SJCRH30 (cell line): ENCODE data around the gene CD63. TPM values are rescaled to one million over a fixed set of nuclear protein-coding genes. Genes with fewer than 3 reads are reported as not detected.

ENCODE experiments used
- DNase-seq, 2 experiments: peaks; one replicate each; pipeline ENCODE4 v3.0.0-alpha.2; 2015 to 2020
- H3K27ac ChIP-seq: fragments of 250-450 bp; sonication (Bioruptor Pico); 2 replicates; pipeline ENCODE4 v1.5.1; 2020; ENCODE audit warnings: mild to moderate bottlenecking, moderate library complexity
- H3K27me3 ChIP-seq: fragments of 250-450 bp; sonication (Bioruptor Pico); 2 replicates; pipeline ENCODE4 v1.5.1; 2020; ENCODE audit warnings: mild to moderate bottlenecking, moderate library complexity
- H3K36me3 ChIP-seq: fragments of 250-450 bp; sonication (Bioruptor Pico); 2 replicates; pipeline ENCODE4 v1.5.1; 2020; ENCODE audit warnings: mild to moderate bottlenecking, moderate library complexity
- H3K4me1 ChIP-seq: fragments of 250-450 bp; sonication (Bioruptor Pico); 2 replicates; pipeline ENCODE4 v1.5.1; 2020; ENCODE audit warnings: mild to moderate bottlenecking, moderate library complexity
- H3K4me3 ChIP-seq: fragments of 250-450 bp; sonication (Bioruptor Pico); 2 replicates; pipeline ENCODE4 v1.5.1; 2020; ENCODE audit warnings: mild to moderate bottlenecking, moderate library complexity
- H3K9me3 ChIP-seq: fragments of 250-450 bp; sonication (Bioruptor Pico); replicated peaks from 2 replicates; pipeline ENCODE4 v1.5.1; 2020; ENCODE audit warnings: mild to moderate bottlenecking, moderate library complexity
- total RNA-seq: library from RNA; depleted of rRNA; stranded (reverse); fragments of >200 nt; shearing (Covaris generic); gene quantifications from 2 replicates; pipeline ENCODE4 v1.2.3, GENCODE V29; 2014; rRNA removed

The CD63 gene
- total RNA-seq, 1 experiment from 2014 or later, result 598 TPM

DNA sequence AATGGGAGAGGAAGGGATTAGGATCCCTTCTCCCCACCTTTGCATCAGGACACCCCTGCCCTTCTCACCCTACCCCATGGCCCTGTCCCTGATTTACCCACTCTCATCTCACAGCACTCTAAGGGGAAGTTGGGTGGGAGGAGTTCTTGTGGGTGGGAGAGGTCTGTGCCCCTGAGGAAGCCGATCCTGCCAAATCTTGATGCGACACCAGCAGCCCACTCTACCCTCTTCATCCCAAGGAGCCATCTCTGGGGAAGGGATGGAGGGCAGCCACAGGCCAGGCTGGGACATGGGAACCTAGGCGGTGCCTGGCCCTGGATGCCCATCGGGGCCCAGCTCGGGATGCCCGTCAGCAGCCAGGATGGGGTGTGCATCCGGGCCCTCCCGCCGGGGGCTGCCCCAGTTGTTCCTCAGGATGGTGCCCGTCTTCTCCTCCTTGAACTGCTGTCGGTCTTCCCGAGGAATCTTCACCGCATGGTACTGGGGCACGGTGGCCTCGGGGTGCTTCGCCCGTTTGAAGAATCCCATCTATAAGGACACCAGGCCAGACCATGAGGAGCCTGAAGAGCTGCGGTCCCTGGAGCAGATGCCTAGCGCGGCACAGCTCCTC is 43.9 kb downstream of the CD63 start:
- Histone ChIP-seq H3K4me3 (no peak overlapping the region), H3K27me3 (no peaks in the 10 kb centered on the region), H3K4me1 (peaks cover 7% of the 10 kb centered on the region; the same call in 1 of the 2 replicates), H3K9me3 (no peaks in the 10 kb centered on the region), H3K27ac (no peak overlapping the region), H3K36me3 (no peaks in the 10 kb centered on the region)
- DNase-seq, result no peak

DNA sequence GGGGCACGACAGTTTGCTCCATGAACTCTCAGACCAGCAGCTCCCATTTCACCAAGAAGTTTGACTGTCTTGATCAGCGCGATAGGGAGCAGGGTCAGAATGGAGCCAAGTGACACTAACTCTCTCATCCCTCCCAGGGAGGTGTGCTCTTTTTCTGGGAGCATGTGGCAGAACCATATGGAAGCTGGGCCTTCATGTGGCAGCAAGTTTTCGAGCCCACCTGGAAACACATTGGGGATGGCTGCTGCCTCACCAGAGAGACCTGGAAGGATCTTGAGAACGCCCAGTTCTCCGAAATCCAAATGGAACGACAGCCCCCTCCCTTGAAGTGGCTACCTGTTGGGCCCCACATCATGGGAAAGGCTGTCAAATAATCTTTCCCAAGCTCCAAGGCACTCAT is 45.1 kb downstream of the CD63 start:
- no peak overlapping the region for H3K4me3 ChIP-seq
- H3K27me3 ChIP-seq, result no peaks in the 10 kb centered on the region
- H3K9me3 ChIP-seq, result no peaks in the 10 kb centered on the region
- peaks cover 7% of the 10 kb centered on the region; the same call in 1 of the 2 replicates for H3K4me1 ChIP-seq
- no peak overlapping the region for H3K27ac ChIP-seq
- DNase-seq, result no peak
- no peaks in the 10 kb centered on the region for H3K36me3 ChIP-seq

DNA sequence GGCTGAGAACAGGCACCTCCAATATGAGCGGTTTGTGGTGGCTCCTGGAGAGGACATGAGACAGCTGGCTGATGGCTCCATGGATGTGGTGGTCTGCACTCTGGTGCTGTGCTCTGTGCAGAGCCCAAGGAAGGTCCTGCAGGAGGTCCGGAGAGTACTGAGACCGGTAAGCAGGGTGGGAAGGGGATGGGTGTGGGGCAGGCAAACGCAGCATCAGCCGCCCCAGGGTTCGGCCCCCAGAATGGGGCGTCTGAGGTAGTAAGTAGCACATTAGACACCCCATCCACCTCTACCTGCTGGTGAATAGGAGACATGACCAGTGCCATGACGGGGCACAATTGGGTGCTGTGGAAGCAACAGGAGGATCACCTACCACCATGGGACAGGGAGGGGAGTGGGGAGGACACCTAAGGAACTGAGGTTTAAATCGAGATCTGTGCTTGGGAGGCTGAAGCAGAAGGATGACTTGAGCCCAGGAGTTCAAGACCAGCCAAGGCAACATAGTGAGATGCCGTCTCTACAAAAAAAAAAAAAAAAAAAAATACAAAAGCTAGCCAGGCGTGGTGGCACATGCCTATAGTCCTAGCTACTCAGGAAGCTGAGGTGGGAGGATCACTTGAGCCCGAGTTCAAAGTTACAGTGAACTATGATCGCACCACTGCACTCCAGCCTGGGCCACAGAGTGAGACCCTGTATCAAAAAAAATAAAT is 46.6 kb downstream of the CD63 start:
- peak overlapping the region; percentile 7; the same call in 1 of the 2 replicates for H3K27ac ChIP-seq
- peak overlapping the region; percentile 35 for H3K4me3 ChIP-seq
- H3K4me1 ChIP-seq, result peaks cover 7% of the 10 kb centered on the region; the same call in 1 of the 2 replicates

DNA sequence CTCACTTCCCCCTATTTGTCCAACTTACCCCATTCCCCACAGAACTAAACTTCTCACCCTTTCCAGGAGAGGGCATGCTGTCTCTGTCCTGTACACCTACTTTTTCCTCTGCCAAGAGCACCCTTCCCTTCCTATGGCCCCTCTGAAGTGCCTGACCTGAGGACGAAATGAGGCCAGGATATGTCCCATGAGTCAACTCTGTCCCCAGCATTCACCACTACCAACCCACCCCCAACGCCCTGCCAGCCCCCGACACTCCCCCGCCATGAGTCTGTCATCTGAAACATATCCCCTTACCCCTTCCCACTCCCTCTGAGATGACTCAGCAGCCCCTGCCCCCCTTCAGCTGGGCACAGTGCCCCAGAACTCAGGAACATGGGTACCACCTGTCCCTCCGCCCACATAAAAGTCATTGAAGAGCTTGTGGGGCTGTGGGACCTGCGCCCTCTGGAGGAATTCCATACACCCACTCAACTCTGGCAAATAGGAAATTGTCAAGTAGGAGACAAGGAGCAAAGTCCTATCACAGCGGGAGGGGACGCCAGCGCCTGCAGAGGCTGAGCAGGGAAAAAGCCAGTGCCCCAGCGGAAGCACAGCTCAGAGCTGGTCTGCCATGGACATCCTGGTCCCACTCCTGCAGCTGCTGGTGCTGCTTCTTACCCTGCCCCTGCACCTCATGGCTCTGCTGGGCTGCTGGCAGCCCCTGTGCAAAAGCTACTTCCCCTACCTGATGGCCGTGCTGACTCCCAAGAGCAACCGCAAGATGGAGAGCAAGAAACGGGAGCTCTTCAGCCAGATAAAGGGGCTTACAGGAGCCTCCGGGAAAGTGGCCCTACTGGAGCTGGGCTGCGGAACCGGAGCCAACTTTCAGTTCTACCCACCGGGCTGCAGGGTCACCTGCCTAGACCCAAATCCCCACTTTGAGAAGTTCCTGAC is 47.4 kb downstream of the CD63 start:
- peaks cover 7% of the 10 kb centered on the region; the same call in 1 of the 2 replicates for H3K4me1 ChIP-seq
- DNase-seq, result peak; percentile 81 to 89
- no peaks in the 10 kb centered on the region for H3K9me3 ChIP-seq
- no peaks in the 10 kb centered on the region for H3K27me3 ChIP-seq
- H3K36me3 ChIP-seq, result no peaks in the 10 kb centered on the region
- H3K4me3 ChIP-seq, result peak overlapping the region; percentile 35
- peak overlapping the region; percentile 7; the same call in 1 of the 2 replicates for H3K27ac ChIP-seq

More for the DNA sequence above, 46.6 kb downstream of the CD63 start:
- no peaks in the 10 kb centered on the region for H3K9me3 ChIP-seq
- no peaks in the 10 kb centered on the region for H3K36me3 ChIP-seq
- H3K27me3 ChIP-seq, result no peaks in the 10 kb centered on the region
- DNase-seq, result peak in 1 of 2 experiments; percentile 19

DNA sequence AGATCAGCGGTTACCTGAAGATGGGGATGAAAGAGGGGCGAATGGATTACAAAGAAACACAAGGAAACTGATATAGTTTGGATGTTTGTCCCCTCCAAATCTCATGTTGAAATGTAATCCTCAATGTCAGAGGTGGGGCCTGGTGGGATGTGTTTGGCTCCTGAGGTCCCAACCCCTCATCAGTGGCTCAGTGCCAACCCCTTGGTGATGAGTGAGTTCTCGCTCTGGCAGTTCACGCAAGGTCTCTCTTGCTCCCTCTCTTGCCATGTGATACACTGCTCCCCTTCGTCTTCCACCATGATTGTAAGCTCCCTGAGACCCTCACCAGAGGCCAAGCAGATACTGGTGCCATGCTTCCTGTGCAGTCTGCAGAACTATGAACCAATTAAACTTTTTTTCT is 49.1 kb downstream of the CD63 start:
- H3K27me3 ChIP-seq, result no peaks in the 10 kb centered on the region
- no peaks in the 10 kb centered on the region for H3K36me3 ChIP-seq
- H3K4me1 ChIP-seq, result peaks cover 5% of the 10 kb centered on the region; the same call in 1 of the 2 replicates
- no peaks in the 10 kb centered on the region for H3K9me3 ChIP-seq
- no peak for DNase-seq
- H3K27ac ChIP-seq, result no peak overlapping the region
- no peak overlapping the region for H3K4me3 ChIP-seq

DNA sequence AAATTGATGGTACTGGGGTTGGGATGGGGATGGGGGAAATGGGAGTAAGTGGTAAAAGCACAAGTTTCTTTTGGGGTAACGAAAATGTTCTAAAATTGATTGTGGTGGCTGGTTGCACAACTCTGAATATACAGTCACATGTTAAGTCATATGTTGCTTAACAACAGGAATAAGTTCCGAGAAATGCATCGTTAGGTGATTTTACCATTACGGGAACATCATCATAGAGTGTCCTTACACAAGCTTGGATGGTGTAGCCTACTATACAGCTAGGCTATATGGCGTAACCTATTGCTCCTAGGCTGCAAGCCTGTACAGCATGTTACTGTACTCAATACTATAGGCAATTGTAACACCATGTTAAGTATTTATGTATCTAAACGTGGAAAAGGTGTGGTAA is 52.1 kb downstream of the CD63 start:
- DNase-seq, result no peak
- H3K4me1 ChIP-seq, result no peaks in the 10 kb centered on the region
- no peak overlapping the region for H3K27ac ChIP-seq
- no peak overlapping the region for H3K4me3 ChIP-seq
- H3K9me3 ChIP-seq, result no peaks in the 10 kb centered on the region
- H3K36me3 ChIP-seq, result no peaks in the 10 kb centered on the region
- no peaks in the 10 kb centered on the region for H3K27me3 ChIP-seq

DNA sequence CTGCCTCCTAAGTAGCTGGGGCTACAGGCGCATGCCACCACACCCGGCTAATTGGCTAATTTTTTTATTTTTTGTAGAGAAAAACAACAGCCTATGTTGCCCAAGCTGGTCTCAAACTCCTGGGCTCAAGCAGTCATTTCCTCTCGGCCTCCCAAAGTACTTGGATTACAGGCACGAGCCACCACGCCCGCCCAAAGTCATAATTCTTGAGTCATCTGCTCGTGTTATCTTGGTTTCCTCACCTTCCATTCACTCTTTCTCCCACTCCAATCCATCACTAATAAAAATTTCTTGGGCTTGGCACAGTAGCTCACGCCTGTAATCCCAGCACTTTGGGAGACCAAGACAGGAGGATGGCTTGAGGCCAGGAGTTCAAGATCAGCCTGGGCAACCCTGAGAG is 53.1 kb downstream of the CD63 start:
- H3K4me1 ChIP-seq, result no peaks in the 10 kb centered on the region
- H3K4me3 ChIP-seq, result no peak overlapping the region
- H3K27ac ChIP-seq, result no peak overlapping the region
- no peaks in the 10 kb centered on the region for H3K9me3 ChIP-seq
- no peaks in the 10 kb centered on the region for H3K27me3 ChIP-seq
- H3K36me3 ChIP-seq, result no peaks in the 10 kb centered on the region
- no peak for DNase-seq

Other genes with a start within 250 kb of the CD63 start
- not detected in 2 replicates for gene OR6C68, start 236.6 kb downstream of the CD63 start, total RNA-seq
- gene OR6C4, start 179.4 kb downstream of the CD63 start, total RNA-seq, result not detected in 2 replicates
- gene OR2AP1, start 156.5 kb downstream of the CD63 start, total RNA-seq, result not detected in 2 replicates
- not detected in 2 replicates for gene OR10P1, start 92.1 kb downstream of the CD63 start, total RNA-seq
- 21.8 and 27.1 TPM in 2 replicates for gene ITGA7, start 21.1 kb downstream of the CD63 start, total RNA-seq
- gene BLOC1S1, start 13.0 kb downstream of the CD63 start, total RNA-seq, result 66.7 and 76.2 TPM in 2 replicates
- gene RDH5, start 8.6 kb downstream of the CD63 start, total RNA-seq, result 2.0 and 2.5 TPM in 2 replicates
- gene GDF11, start 14.1 kb upstream of the CD63 start, total RNA-seq, result 9.1 and 10.5 TPM in 2 replicates
- gene SARNP, start 88.7 kb upstream of the CD63 start, total RNA-seq, result 109 and 132 TPM in 2 replicates
- gene ORMDL2, start 89.0 kb upstream of the CD63 start, total RNA-seq, result 25.4 and 27.6 TPM in 2 replicates
- 33.3 TPM in 2 replicates for gene DNAJC14, start 100.6 kb upstream of the CD63 start, total RNA-seq
- 0.91 and 1.0 TPM in 2 replicates for gene MMP19, start 113.9 kb upstream of the CD63 start, total RNA-seq
- gene PYM1, start 198.9 kb upstream of the CD63 start, total RNA-seq, result 24.0 and 25.6 TPM in 2 replicates
- 3.7 and 4.4 TPM in 2 replicates for gene DGKA, start 202.2 kb upstream of the CD63 start, total RNA-seq
- gene PMEL, start 237.0 kb upstream of the CD63 start, total RNA-seq, result 1.2 and 1.3 TPM in 2 replicates
- gene CDK2, start 237.8 kb upstream of the CD63 start, total RNA-seq, result 99.6 and 106 TPM in 2 replicates
- gene RAB5B, start 245.1 kb upstream of the CD63 start, total RNA-seq, result 59.4 and 61.0 TPM in 2 replicates